Prostate gland (tissue), 2 donors: ENCODE measurements around the gene C1QA.

Experiments
- CTCF ChIP-seq, 4 experiments: fragments of 200-600 bp in 2 of 4; fragments of 450-650 bp in 2 of 4; sonication (generic) in 2 of 4; IDR thresholded peaks; 1 replicate in 3 of 4; 2 replicates in 1 of 4; pipeline ENCODE4 v1.5.1; 2016 to 2019; ENCODE audit warnings: antibody characterized with exemption in 4 of 4, mild to moderate bottlenecking in 2 of 4, moderate library complexity in 2 of 4
- POLR2A ChIP-seq: fragments of 450-650 bp; IDR thresholded peaks from one replicate; pipeline ENCODE4 v1.6.1; 2016; ENCODE audit warnings: antibody characterized with exemption, mild to moderate bottlenecking
- POLR2AphosphoS5 ChIP-seq: sonication (generic); formaldehyde crosslinking; IDR thresholded peaks from one replicate; pipeline ENCODE4 v1.6.1; 2017; ENCODE audit warnings: antibody characterized with exemption

- TF ChIP-seq CTCF (IDR thresholded peaks at IDR 0.05) (no peak), POLR2A (no peak), POLR2AphosphoS5 (no peak)
Observed at GRCh38 chr1:22598736-22599135, 37.7 kb upstream of the C1QA start.
